ENCODE data around the gene ARHGEF12.

ARHGEF12 gene

GRCh38 chr11:120335908-120336640, at the start of gene ARHGEF12:
TSS of gene ARHGEF12 (plus strand) at chr11:120336413. CDS start at chr11:120337244, 831 bp downstream.
- DNase-seq = peak; percentile 97

GRCh38 chr11:120288021-120288420, 48.2 kb upstream of the ARHGEF12 start:
- DNase-seq = no peak

- DNase-seq = no peak
Measured at GRCh38 chr11:120289426-120289825, 46.8 kb upstream of the ARHGEF12 start.

- DNase-seq = no peak
Measured at GRCh38 chr11:120290956-120291355, 45.3 kb upstream of the ARHGEF12 start.

GRCh38 chr11:120293038-120293800, 43.0 kb upstream of the ARHGEF12 start:
- no peak for DNase-seq

- DNase-seq = no peak
Measured at GRCh38 chr11:120294096-120294495, 42.1 kb upstream of the ARHGEF12 start.

GRCh38 chr11:120295099-120295498, 41.1 kb upstream of the ARHGEF12 start:
- DNase-seq = no peak

GRCh38 chr11:120296554-120296953, 39.7 kb upstream of the ARHGEF12 start:
- no peak for DNase-seq

- DNase-seq = no peak
Measured at GRCh38 chr11:120298461-120298860, 37.8 kb upstream of the ARHGEF12 start.

- DNase-seq = no peak
Measured at GRCh38 chr11:120302001-120302805, 34.0 kb upstream of the ARHGEF12 start.

- peak; percentile 67 for DNase-seq
Measured at GRCh38 chr11:120303004-120303637, 33.1 kb upstream of the ARHGEF12 start.

GRCh38 chr11:120304526-120304925, 31.7 kb upstream of the ARHGEF12 start:
- no peak for DNase-seq

GRCh38 chr11:120305286-120305685, 30.9 kb upstream of the ARHGEF12 start:
- no peak for DNase-seq

GRCh38 chr11:120306519-120307242, 29.5 kb upstream of the ARHGEF12 start:
- no peak for DNase-seq

GRCh38 chr11:120307476-120307875, 28.7 kb upstream of the ARHGEF12 start:
- no peak for DNase-seq

GRCh38 chr11:120308081-120308480, 28.1 kb upstream of the ARHGEF12 start:
- no peak for DNase-seq

GRCh38 chr11:120310870-120311269, 25.3 kb upstream of the ARHGEF12 start:
- DNase-seq = no peak

GRCh38 chr11:120314861-120315260, 21.4 kb upstream of the ARHGEF12 start:
- no peak for DNase-seq

- no peak for DNase-seq
Measured at GRCh38 chr11:120316880-120317688, 19.1 kb upstream of the ARHGEF12 start.

- no peak for DNase-seq
Measured at GRCh38 chr11:120317689-120318480, 18.3 kb upstream of the ARHGEF12 start.
